Occipital lobe (tissue), 2 donors: ENCODE data around the gene ENTHD1. TPM values are rescaled to one million over a fixed set of nuclear protein-coding genes. Genes with fewer than 3 reads are reported as not detected.

Experiments
- DNase-seq: peaks from one replicate; lab custom pipeline; 2025; lab: John Stamatoyannopoulos, UW
- total RNA-seq: library from RNA; depleted of rRNA; stranded (reverse); fragments of >200 nt; gene quantifications from one replicate; pipeline ENCODE4 v1.2.3, GENCODE V29; 2014

The ENTHD1 gene
- total RNA-seq, 1 donor from 2014 or later, result 0.16 TPM

DNA sequence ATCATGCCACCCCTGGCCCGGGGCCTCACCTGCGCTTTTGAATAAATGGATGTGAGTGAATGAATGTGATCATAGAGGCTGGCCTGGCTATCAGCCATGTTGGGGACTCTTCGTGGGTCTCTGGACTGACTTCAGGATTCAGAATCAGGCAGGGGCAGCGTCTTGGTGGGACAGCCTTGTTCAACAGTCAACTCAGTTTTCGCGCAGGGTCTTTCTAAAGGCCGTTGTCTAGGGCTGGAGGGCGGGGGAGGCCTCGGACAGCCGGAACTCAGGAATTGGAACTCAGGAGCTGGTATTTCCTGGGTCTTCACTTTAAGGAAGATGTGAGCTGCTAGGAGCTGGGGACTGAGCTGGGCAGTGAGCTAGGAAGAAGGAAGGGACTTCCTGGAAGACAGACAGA lies 177.0 kb downstream of the ENTHD1 start:
- DNase-seq, result no peak

- DNase-seq, result no peak
Measured at GRCh38 chr22:39715778-39716495, 177.6 kb downstream of the ENTHD1 start.

DNA sequence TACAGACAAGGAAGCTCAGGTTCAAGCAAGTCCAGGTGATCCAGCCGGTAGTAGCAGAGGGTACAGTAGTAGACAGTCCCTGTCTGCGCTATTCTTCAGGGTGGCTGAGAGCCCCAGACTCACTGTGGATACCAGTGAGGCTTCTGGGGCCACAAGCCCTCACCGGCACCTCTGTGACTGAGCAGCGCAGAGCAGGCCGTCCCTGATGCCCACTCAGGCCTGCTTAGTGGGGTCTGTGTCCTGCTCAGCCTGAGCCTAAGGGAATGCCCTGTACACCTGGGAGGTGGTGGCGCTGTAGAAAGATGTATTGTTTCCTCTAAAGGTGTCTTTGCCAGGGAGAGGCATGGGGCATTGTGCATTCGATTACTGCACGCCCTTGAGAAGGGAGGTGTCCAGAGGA lies 179.2 kb downstream of the ENTHD1 start:
- no peak for DNase-seq

DNA sequence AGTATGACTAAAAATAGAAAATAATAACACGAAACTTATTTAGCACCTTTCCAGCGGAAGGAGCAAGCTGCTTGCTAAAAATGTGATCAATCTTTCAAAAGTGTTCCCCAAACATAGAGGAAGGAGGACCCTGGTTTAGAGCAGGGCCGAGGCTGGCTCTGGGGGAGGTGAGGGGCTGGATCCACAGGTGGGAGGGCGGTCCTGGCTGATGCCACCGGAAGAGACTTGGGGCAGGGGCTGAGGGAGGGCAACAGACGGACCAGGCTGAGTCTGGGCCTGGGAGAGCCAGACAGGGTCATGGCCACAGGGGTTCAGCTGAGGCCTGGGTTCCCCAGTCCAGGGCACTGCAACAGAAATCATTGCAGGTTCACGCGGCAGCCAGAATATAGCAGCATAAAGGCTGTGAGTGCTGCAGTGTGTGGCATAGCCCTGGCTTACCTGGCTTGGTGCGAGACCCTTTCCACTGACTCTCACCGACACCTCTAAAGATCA lies 179.7 kb downstream of the ENTHD1 start:
- no peak for DNase-seq

- no peak for DNase-seq
Measured at GRCh38 chr22:39712751-39713525, 180.6 kb downstream of the ENTHD1 start.

DNA sequence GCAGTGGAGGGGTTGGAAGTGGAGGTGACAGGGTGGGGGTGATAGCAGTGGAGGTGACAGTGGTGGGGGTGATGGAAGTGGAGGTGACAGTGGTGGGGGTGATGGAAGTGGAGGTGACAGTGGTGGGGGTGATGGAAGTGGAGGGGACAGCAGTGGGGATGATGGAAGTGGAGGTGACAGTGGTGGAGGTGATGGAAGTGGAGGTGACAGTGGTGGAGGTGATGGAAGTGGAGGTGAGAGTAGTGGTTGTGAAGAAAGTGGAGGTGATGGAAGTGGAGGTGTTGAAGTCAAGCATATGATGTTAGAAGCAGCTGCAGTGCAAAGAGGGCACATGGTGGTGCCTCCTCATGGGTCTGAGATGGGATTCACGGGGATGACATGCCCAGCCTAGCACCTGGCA lies 181.5 kb downstream of the ENTHD1 start:
- no peak for DNase-seq

DNA sequence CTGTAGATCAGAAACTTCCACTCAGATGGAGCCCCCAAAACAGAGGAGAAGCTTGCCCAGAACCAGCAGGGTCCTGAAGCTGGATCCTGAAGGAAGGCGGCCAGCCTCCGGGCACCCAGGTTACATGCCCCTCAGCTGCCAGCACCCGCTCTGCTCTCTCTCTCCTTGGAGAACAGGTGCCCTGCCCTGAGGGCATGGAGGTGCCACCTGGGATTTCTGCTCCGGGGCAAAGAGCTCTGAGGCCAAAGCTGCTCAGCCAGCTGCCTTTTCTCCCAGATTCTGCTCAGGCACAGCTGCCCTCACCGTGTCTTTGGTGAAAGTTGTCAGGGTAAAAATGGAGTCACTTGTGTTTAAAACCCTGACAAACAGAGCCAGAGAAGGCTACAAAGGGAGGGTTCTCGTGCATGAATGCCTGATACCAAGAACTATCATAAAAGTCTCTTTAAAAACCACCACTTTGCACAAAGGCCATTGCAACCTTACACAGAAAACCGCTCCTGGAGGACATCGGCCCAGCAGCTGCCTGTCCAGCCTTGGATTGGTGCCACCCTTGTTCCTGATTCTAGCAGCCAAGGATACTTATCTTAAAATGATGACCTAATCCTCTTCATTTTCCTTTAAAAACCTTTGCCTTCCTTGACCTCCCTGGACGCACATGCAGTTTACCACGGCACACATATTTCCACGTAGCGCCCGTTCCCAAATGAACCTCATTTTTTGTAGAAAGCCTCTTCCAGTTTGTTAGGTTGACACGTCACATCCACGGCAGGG lies 183.0 kb downstream of the ENTHD1 start:
- DNase-seq, result no peak

GRCh38 chr22:39707816-39708215 lies 185.7 kb downstream of the ENTHD1 start:
- DNase-seq, result no peak

DNA sequence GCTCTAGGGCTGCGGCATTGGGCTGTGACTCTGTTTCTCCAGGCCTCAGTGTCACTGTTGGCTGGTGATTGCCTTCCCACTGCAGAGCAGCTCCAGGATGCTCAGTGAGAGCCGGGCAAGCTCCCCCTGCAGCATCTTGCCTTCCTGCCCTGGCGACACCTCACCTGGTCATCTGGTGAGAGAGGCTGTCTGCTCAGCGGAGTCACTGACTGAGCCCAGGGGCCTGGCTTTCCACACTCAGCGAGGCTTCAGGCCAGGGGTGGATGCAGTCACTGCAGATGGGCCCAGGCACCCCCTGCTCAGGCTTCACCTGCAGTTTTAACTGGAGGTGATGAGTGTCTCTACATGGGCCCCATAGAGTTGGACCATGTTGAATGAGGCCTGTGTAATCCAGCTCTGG lies 186.2 kb downstream of the ENTHD1 start:
- DNase-seq, result no peak

- no peak for DNase-seq
Measured at GRCh38 chr22:39706376-39707140, 187.0 kb downstream of the ENTHD1 start.

- DNase-seq, result no peak
Measured at GRCh38 chr22:39705386-39705785, 188.2 kb downstream of the ENTHD1 start.

GRCh38 chr22:39703928-39704639 lies 189.5 kb downstream of the ENTHD1 start:
- DNase-seq, result no peak

GRCh38 chr22:39703091-39703490 lies 190.5 kb downstream of the ENTHD1 start:
- DNase-seq, result no peak

DNA sequence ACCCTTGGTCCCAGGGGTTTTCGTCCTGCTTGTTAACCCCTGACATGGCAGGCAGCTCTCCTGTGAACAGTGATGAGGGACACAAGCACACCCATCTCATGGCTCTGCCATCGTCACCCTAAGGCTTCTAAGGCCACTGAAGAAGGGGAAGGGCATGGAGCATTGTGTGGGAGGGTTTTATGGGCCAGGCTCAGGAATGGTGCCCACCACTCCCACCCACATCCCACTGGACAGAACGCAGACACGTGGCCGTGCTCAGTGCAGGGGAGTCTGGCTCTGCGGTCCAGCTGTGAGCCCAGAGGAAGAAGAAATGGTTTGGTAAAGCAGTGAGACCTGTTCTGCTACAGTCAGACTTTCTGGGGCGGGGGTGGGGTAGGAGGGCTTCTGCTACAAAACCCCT lies 193.0 kb downstream of the ENTHD1 start:
- no peak for DNase-seq

DNA sequence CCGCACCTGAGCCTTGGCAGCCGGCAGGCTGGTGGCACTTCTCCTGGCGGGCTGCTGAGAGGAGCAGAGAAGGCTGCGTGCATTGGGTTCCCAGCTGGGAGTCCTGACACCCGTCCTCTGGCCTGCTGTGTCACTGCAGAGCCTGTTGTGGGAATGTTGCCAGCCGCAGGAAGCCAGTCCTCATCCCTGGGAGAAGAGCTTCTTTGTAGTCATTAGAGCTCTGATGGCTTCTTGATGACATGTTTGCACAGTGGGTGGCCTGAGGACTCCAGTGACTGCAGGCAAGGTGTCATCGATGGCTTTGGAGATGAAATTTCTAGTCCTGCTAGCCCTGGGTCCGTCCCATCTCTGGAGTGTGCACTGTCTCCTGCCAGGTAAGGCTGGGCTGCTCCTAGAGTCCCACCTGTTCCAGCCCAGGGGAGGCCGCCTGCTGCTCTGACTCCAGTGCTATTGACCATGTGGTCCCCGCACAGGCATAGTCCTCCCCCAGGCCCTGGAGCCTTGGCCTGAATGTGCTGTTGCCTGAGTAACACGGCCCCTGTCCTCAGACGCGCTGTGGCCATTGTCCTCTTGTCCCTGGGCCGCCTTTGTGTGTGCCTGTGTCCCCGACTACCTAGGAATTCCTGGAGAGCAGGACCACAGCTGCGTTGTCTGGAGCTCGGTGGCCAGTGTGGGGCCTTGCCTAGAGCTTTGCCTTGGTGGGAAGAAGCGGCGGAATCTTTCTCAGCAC lies 193.8 kb downstream of the ENTHD1 start:
- DNase-seq, result no peak

- no peak for DNase-seq
Measured at GRCh38 chr22:39697790-39698430, 195.7 kb downstream of the ENTHD1 start.

DNA sequence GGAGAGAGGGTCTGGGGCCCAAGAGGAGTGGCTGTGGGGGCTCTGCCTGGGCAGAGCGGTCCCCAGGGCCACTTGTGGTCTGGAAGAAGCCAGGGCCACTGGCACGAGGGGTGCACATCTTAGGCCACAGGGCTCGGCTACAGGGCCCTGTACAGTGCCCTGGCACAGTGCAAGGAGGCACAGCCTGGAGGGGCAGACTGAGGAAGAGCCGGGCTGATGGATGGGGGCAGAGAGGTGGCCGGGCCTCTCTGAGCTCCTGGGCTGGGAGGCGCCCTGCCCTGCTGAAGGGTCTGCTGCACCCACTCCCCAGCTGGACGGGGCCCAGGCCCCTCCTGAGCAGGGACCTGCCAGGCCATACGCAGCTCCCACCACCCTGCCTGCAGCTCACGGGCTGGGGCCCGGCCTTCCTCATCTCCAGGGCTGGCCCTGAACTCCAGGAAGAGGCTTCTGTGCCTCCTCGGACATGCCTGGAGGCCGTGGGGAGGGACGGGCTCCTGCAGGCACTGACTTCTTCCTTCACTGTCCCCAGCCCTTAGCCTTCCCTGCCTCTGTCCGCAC lies 199.5 kb downstream of the ENTHD1 start:
- no peak for DNase-seq
